Measurements from ENCODE around the gene RNU6-9.
"Not testable (repeated sequence)": the region's sequence is repeated elsewhere in the genome, so short reads cannot be mapped to it uniquely, and the experiment has no call there.

The RNU6-9 gene

GRCh38 chr19:878751-879561, 14.3 kb upstream of the RNU6-9 start:
- DNase-seq = not testable (repeated sequence)

GRCh38 chr19:879711-880438, 13.4 kb upstream of the RNU6-9 start:
- no peak for DNase-seq

- no peak for DNase-seq
Observed at GRCh38 chr19:881385-882071, 11.8 kb upstream of the RNU6-9 start.

GRCh38 chr19:882871-883497, 10.3 kb upstream of the RNU6-9 start:
- DNase-seq = no peak

GRCh38 chr19:883661-884211, 9.5 kb upstream of the RNU6-9 start:
- no peak for DNase-seq

GRCh38 chr19:884420-885211, 8.7 kb upstream of the RNU6-9 start:
- DNase-seq = no peak

GRCh38 chr19:885536-886224, 7.6 kb upstream of the RNU6-9 start:
- no peak for DNase-seq

GRCh38 chr19:887072-887471, 6.2 kb upstream of the RNU6-9 start:
- no peak for DNase-seq

- no peak for DNase-seq
Observed at GRCh38 chr19:887599-887998, 5.7 kb upstream of the RNU6-9 start.

GRCh38 chr19:888581-889385, 4.5 kb upstream of the RNU6-9 start:
- DNase-seq = no peak

- DNase-seq = no peak
Observed at GRCh38 chr19:889662-890295, 3.5 kb upstream of the RNU6-9 start.

- no peak for DNase-seq
Observed at GRCh38 chr19:890831-891230, 2.5 kb upstream of the RNU6-9 start.

- not testable (repeated sequence) for DNase-seq
Observed at GRCh38 chr19:891421-892200, 1.7 kb upstream of the RNU6-9 start.

- no peak for DNase-seq
Observed at GRCh38 chr19:892243-892893, 916 bp upstream of the RNU6-9 start.

GRCh38 chr19:896434-896833, 3.1 kb downstream of the RNU6-9 start:
- DNase-seq = no peak

- no peak for DNase-seq
Observed at GRCh38 chr19:896999-897398, 3.7 kb downstream of the RNU6-9 start.

GRCh38 chr19:897442-898039, 4.3 kb downstream of the RNU6-9 start:
- no peak for DNase-seq

- no peak for DNase-seq
Observed at GRCh38 chr19:898663-899062, 5.4 kb downstream of the RNU6-9 start.
